Peyer's patch (tissue), 4 donors: ENCODE results near the gene ARHGEF26.

Experiments used
- CTCF ChIP-seq, 6 experiments: fragments of 450-650 bp in 4 of 6; fragments of 200-600 bp in 2 of 6; sonication (generic) in 1 of 6; IDR thresholded peaks; one replicate each; pipeline ENCODE4 v1.5.1; 2017 to 2019; ENCODE audit warnings: antibody characterized with exemption in 6 of 6, mild to moderate bottlenecking in 3 of 6, moderate library complexity in 1 of 6
- POLR2A ChIP-seq, 2 donors: fragments of 450-650 bp; IDR thresholded peaks; one replicate each; pipeline ENCODE4 v1.5.1; 2017; ENCODE audit warnings: antibody characterized with exemption in 2 of 2, mild to moderate bottlenecking in 2 of 2, moderate library complexity in 2 of 2

GRCh38 chr3:154161806-154162205, 40.6 kb downstream of the ARHGEF26 start:
- TF ChIP-seq CTCF (IDR thresholded peaks at IDR 0.05) (no peak), POLR2A (IDR thresholded peaks at IDR 0.05) (no peak)
